ENCODE measurements around the gene GNAS.

GRCh38 chr20:58923117-58923712 is 70.7 kb downstream of the GNAS start:
- TF ChIP-seq, protein P1, sequence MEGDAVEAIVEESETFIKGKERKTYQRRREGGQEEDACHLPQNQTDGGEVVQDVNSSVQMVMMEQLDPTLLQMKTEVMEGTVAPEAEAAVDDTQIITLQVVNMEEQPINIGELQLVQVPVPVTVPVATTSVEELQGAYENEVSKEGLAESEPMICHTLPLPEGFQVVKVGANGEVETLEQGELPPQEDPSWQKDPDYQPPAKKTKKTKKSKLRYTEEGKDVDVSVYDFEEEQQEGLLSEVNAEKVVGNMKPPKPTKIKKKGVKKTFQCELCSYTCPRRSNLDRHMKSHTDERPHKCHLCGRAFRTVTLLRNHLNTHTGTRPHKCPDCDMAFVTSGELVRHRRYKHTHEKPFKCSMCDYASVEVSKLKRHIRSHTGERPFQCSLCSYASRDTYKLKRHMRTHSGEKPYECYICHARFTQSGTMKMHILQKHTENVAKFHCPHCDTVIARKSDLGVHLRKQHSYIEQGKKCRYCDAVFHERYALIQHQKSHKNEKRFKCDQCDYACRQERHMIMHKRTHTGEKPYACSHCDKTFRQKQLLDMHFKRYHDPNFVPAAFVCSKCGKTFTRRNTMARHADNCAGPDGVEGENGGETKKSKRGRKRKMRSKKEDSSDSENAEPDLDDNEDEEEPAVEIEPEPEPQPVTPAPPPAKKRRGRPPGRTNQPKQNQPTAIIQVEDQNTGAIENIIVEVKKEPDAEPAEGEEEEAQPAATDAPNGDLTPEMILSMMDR (IDR thresholded peaks at IDR 0.05) = no peak
- no peak for TF ChIP-seq POLR2A (IDR thresholded peaks at IDR 0.05)
